ENCODE measurements around the gene UBAP1.
A peak's percentile ranks its signal among the peaks of the same experiment; 100 is the strongest.
"Not testable (repeated sequence)": the region's sequence is repeated elsewhere in the genome, so short reads cannot be mapped to it uniquely, and the experiment has no call there.

The UBAP1 gene

GRCh38 chr9:34178436-34179212 lies at the start of gene UBAP1:
Gene UBAP1 (plus strand): TSS chr9:34179043. CDS start chr9:34220915, 41,872 bp downstream.
- DNase-seq (ENCODE audit: low read depth in 2 of 2) = peak; percentile 93

- DNase-seq (ENCODE audit: low read depth in 2 of 2) = no peak
These were observed 47.3 kb upstream of the UBAP1 start for GRCh38 chr9:34131571-34131970.

GRCh38 chr9:34133436-34133949 lies 45.4 kb upstream of the UBAP1 start:
- no peak for DNase-seq (ENCODE audit: low read depth in 2 of 2)

- no peak for DNase-seq (ENCODE audit: low read depth in 2 of 2)
These were observed 44.3 kb upstream of the UBAP1 start for GRCh38 chr9:34134521-34134920.

GRCh38 chr9:34138644-34139043 lies 40.2 kb upstream of the UBAP1 start:
- DNase-seq (ENCODE audit: low read depth in 2 of 2) = not testable (repeated sequence)

GRCh38 chr9:34139477-34140146 lies 39.2 kb upstream of the UBAP1 start:
- no peak for DNase-seq (ENCODE audit: low read depth in 2 of 2)

GRCh38 chr9:34140853-34141252 lies 38.0 kb upstream of the UBAP1 start:
- DNase-seq (ENCODE audit: low read depth in 2 of 2) = no peak

GRCh38 chr9:34143116-34143515 lies 35.7 kb upstream of the UBAP1 start:
- DNase-seq (ENCODE audit: low read depth in 2 of 2) = no peak

- DNase-seq (ENCODE audit: low read depth in 2 of 2) = no peak
These were observed 33.7 kb upstream of the UBAP1 start for GRCh38 chr9:34145165-34145564.

- DNase-seq (ENCODE audit: low read depth in 2 of 2) = no peak
These were observed 27.4 kb upstream of the UBAP1 start for GRCh38 chr9:34151398-34151797.

- DNase-seq (ENCODE audit: low read depth in 2 of 2) = no peak
These were observed 24.8 kb upstream of the UBAP1 start for GRCh38 chr9:34154057-34154456.

GRCh38 chr9:34157318-34157717 lies 21.5 kb upstream of the UBAP1 start:
- no peak for DNase-seq (ENCODE audit: low read depth in 2 of 2)

GRCh38 chr9:34157898-34158297 lies 20.9 kb upstream of the UBAP1 start:
- DNase-seq (ENCODE audit: low read depth in 2 of 2) = no peak

- DNase-seq (ENCODE audit: low read depth in 2 of 2) = no peak
These were observed 20.4 kb upstream of the UBAP1 start for GRCh38 chr9:34158362-34158869.

GRCh38 chr9:34163434-34163833 lies 15.4 kb upstream of the UBAP1 start:
- no peak for DNase-seq (ENCODE audit: low read depth in 2 of 2)

- DNase-seq (ENCODE audit: low read depth in 2 of 2) = no peak
These were observed 9.7 kb upstream of the UBAP1 start for GRCh38 chr9:34169125-34169524.

GRCh38 chr9:34170237-34170991 lies 8.4 kb upstream of the UBAP1 start:
- no peak for DNase-seq (ENCODE audit: low read depth in 2 of 2)

GRCh38 chr9:34171753-34172535 lies 6.9 kb upstream of the UBAP1 start:
- peak; percentile 10 for DNase-seq (ENCODE audit: low read depth in 2 of 2)

- no peak for DNase-seq (ENCODE audit: low read depth in 2 of 2)
These were observed 2.8 kb upstream of the UBAP1 start for GRCh38 chr9:34176089-34176488.

GRCh38 chr9:34177593-34178435 lies 1.0 kb upstream of the UBAP1 start:
- no peak for DNase-seq (ENCODE audit: low read depth in 2 of 2)
